ENCODE data around the gene B4GALNT3.

Gene B4GALNT3

GRCh38 chr12:576615-577110 lies 116.9 kb downstream of the B4GALNT3 start:
- TF ChIP-seq POLR2AphosphoS5 (IDR thresholded peaks at IDR 0.05; ENCODE audit: low read depth, low read length) (no peak), SIN3A (IDR thresholded peaks at IDR 0.05; ENCODE audit: borderline replicate concordance, insufficient read depth, low read length) (no peak), TAF1 (IDR thresholded peaks at IDR 0.05; ENCODE audit: borderline replicate concordance, insufficient read depth, low read length) (no peak), FOXP2 (optimal IDR thresholded peaks at IDR 0.05; ENCODE audit: borderline replicate concordance, extremely low read depth, extremely low read length, insufficient read depth) (no peak), REST (IDR thresholded peaks at IDR 0.05; ENCODE audit: insufficient read depth in 1 of 2, low read depth in 2 of 2, low read length in 2 of 2) (no peak)

GRCh38 chr12:578748-579419 lies 119.1 kb downstream of the B4GALNT3 start:
- TF ChIP-seq FOXP2 (optimal IDR thresholded peaks at IDR 0.05; ENCODE audit: borderline replicate concordance, extremely low read depth, extremely low read length, insufficient read depth) (no peak), SIN3A (IDR thresholded peaks at IDR 0.05; ENCODE audit: borderline replicate concordance, insufficient read depth, low read length) (no peak), REST (IDR thresholded peaks at IDR 0.05; ENCODE audit: insufficient read depth in 1 of 2, low read depth in 2 of 2, low read length in 2 of 2) (no peak), TAF1 (IDR thresholded peaks at IDR 0.05; ENCODE audit: borderline replicate concordance, insufficient read depth, low read length) (no peak), POLR2AphosphoS5 (IDR thresholded peaks at IDR 0.05; ENCODE audit: low read depth, low read length) (no peak)

- TF ChIP-seq REST (IDR thresholded peaks at IDR 0.05; ENCODE audit: insufficient read depth in 1 of 2, low read depth in 2 of 2, low read length in 2 of 2) (no peak), TAF1 (IDR thresholded peaks at IDR 0.05; ENCODE audit: borderline replicate concordance, insufficient read depth, low read length) (no peak), POLR2AphosphoS5 (IDR thresholded peaks at IDR 0.05; ENCODE audit: low read depth, low read length) (no peak), SIN3A (IDR thresholded peaks at IDR 0.05; ENCODE audit: borderline replicate concordance, insufficient read depth, low read length) (no peak), FOXP2 (optimal IDR thresholded peaks at IDR 0.05; ENCODE audit: borderline replicate concordance, extremely low read depth, extremely low read length, insufficient read depth) (no peak)
Observed at GRCh38 chr12:579420-580110, 119.8 kb downstream of the B4GALNT3 start.

- TF ChIP-seq SIN3A (IDR thresholded peaks at IDR 0.05; ENCODE audit: borderline replicate concordance, insufficient read depth, low read length) (no peak), FOXP2 (optimal IDR thresholded peaks at IDR 0.05; ENCODE audit: borderline replicate concordance, extremely low read depth, extremely low read length, insufficient read depth) (no peak), POLR2AphosphoS5 (IDR thresholded peaks at IDR 0.05; ENCODE audit: low read depth, low read length) (no peak), TAF1 (IDR thresholded peaks at IDR 0.05; ENCODE audit: borderline replicate concordance, insufficient read depth, low read length) (no peak), REST (IDR thresholded peaks at IDR 0.05; ENCODE audit: insufficient read depth in 1 of 2, low read depth in 2 of 2, low read length in 2 of 2) (no peak)
Observed at GRCh38 chr12:580813-581212, 121.1 kb downstream of the B4GALNT3 start.

Data from PFSK-1 (cell line).